HG03460 (cell line): ENCODE data around the gene ATF7.

Experiments
- ATAC-seq: cut with Tn5 transposase; IDR thresholded peaks from one replicate; pipeline ENCODE4 v1.9.1; 2021; ENCODE audit not compliant: unreplicated experiment

The ATF7 gene

DNA sequence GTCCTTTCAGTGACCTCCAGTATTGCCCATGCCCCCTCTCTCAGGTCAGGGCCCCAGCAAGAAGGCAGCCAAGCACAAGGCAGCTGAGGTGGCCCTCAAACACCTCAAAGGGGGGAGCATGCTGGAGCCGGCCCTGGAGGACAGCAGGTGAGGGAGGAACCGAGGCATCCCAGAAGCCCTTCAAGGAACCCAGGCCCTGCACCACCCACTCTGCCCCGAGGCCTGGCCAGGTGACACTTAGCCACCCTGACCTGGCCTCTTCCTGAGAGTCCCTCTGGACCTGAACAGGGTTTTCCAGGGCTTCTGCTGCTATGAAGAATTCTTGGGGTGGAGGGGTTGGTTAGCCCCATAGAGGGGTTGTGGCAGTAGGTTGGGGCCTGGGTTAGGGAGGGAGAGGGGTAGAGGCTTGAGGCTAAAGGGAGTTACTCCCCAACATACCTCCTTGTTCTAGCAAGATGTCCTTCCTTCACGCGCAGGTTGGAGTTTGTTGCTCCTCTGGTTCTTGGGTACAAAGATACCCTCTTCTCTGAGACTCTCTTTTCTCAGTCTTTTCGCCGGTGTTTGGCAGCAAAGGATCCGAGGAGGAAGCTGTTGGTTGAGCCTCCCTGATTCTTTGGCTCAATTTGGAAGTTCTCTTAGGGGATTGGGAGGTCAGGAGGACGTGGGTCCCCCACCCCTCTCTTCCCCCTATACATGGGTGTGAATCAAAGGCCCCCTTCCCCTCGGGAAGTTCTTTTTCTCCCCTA, 123.0 kb downstream of the ATF7 start:
- no peak for ATAC-seq

DNA sequence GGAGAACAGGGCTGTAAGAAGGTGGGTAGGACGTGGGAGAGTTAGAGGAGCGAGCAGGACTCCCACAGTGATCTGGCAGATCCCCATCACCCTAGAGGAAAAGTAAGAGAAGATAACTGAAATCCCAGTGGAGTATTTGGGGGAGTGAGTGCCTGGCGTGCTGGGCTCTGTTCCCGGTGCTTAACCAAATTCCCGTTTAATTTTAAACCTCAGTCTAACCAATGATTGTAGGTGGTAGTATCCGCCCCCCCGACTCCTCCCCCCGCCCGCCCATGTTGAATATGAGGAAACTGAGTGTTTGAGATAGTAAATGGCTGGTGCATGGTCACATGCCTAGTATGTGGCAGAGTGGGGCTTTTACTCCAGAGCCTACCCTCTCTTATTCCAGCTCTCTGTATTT, 123.9 kb downstream of the ATF7 start:
- ATAC-seq: no peak

GRCh38 chr12:53501615-53502181, 124.5 kb downstream of the ATF7 start:
- no peak for ATAC-seq

GRCh38 chr12:53500776-53501614, 125.2 kb downstream of the ATF7 start, which contains the start of gene TARBP2:
Gene TARBP2, plus strand, starts transcription at chr12:53501283. Its CDS starts 126 bp downstream, at chr12:53501409.
- ATAC-seq: peak; percentile 79

- ATAC-seq: no peak
Observed at GRCh38 chr12:53500142-53500775, 125.9 kb downstream of the ATF7 start.

GRCh38 chr12:53499266-53500141, 126.7 kb downstream of the ATF7 start, which contains the start of gene MAP3K12:
Gene MAP3K12, minus strand, starts transcription at chr12:53499458. Its CDS starts 12,067 bp downstream, at chr12:53487391.
- ATAC-seq: no peak

DNA sequence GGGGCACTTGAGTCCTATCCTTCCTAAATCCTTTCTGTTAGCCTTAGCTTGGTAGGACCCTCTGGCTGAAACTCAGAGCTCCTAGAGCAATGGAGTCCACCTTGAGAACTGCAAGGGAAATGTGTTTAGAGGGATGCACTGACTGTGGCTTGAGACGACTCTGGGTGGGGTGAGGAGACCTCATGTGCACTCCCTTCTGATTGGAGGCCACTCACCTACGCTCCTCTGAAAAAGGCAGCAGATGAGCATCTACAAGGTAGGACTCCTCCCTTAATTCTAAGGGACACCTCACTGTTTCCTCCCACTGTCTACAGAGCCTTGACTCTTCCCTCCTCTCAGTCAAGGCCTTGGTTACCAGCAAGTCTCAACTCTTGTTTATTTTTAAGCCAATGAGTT, 127.9 kb downstream of the ATF7 start:
- ATAC-seq: no peak

- ATAC-seq: no peak
Observed at GRCh38 chr12:53497461-53497860, 128.7 kb downstream of the ATF7 start.

DNA sequence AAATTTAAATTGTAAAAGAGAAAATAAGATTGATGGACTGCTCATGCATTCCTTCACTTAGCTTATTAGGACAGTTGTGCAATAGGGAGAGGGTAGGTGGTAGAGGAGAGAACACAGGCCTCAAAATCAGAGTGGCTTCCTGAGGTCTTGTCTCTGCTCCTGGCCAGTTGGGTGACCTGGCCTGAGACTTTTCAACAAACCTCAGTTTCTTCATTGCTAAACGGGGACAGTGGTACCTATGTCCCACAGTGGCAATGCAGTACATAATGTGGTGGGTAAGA, 129.5 kb downstream of the ATF7 start:
- no peak for ATAC-seq

DNA sequence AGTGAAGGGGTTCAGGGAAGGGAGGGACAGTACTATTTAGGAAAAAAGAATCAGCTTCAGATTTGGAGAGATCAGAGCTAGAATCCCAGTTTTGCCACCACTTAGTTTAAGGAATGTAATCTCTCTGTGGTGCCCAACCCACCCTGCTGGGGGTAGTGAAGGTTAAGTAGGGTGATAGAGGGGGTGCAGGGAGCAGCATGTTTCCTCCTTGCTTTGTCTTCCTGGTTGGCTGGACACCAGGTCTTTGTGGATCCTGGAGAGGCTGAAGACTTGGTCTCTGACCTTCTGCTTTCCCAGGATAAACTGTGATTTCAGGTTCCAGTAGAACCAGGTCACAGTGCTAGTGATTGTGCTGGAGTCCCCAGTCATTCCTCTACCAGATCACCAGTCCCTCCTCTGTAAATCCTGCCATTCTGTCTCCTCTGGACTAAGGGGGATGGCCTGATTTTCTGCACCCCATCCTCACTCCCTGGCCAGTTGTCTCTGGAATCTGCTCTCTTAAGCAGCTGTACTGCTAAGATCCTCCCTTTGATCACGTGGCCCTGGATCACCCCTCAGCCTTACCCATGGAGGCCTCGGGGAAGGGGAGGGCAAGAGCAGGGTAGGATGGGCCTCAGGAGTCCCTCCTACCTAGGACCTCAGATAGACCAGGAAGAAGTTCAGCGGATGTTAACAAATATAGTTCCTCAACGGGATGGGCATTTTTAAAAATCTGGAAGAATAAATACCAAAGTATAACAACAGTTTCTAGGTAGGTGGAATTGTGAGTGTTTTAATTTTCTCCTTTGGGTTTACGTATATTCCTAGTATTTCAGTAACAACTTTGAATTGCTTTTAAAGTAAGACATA, 130.1 kb downstream of the ATF7 start:
- ATAC-seq: no peak

DNA sequence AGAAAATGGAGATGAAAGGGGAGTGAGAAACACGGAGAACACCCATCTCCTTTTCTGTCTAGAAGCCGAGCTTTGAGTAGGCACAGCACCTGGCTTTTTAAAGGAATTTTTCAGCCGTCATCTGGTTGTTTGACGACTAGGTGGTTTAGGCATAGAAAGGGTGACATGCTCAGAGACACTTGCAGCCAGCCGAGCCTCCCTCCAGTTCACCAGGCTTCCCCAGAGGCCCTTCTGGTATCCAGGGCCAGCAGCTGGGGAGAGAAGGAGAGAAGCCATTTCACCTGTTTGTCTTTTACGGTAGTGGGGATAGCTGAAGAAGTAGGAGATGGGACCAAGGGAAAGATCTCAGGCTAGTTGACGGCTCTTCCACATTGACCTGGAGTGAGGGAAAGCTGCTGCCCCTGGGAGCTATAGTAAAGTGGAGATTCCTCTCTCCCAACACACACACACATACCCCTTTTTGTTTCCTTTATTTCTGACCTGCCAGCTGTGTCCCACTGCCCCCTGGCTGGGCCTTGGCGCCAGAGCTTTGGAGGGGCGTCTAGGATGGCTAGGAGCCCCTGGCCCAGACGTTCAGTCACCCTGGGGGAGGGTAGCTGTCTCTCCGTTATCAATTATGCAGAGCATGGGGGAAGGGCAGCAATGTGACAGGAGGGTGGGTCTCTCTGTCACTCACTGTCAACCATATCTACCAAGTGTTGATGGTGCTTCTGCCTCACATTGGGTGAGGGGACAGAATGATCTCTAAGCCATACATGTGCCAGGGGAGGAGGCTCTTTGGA, 132.4 kb downstream of the ATF7 start:
- peak; percentile 5 for ATAC-seq

- peak; percentile 95 for ATAC-seq
Observed at GRCh38 chr12:53492830-53493609, 133.2 kb downstream of the ATF7 start.

DNA sequence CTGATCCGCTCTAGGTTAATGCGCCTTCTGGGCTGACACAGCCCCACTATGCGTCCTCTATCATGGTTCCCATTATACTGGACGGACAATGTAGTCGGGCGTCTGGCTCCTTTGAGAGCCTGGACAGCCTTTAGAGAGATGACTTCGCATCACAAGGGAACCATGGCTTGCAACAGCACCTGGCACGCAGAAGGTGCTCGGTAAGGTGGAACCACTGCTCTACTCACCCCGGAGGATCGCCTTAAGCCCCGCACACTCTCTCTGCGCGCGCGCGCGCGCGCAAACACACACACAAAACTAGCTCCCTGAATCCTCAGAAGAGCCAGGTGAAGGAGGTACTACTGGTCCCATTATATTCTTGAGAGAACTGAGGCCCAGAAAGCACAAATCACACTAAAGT, 134.0 kb downstream of the ATF7 start:
- ATAC-seq: no peak

- ATAC-seq: no peak
Observed at GRCh38 chr12:53489242-53489864, 136.8 kb downstream of the ATF7 start.

DNA sequence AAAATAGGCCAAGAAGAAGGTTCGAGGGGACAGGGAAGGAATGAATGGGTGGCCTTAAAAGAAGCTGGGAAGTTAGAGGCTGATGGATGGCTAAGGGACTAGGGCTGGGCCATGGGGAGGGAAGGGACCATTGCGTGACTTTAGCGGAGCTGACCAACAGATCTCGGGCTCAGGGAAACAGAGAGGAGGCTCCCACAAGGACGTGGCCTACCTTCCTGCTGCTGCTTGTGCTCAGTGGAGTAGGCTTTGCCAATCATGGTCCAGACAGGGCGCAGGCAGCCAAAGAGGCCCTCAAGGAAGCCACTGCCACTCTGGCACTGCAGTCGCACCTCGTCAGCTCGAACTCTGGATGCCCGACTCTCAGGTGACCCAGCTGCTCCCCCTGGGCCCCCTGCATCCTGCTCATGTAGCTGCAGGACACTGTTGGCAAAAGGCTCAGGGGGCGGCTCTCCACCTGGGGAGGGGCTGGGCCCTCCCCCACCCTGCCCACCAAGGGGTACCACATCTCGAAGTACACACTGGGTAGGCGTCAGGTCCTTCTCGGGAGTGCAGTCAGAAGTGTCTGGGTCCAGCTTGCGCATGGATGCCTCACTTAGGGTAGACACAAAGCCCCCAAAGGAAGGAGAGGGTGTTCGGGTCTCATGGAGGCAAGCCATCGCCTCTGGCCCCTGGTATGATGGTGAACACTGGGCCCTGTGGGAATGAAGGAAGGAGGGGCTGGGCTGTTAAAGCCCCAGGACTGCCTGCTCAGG, 139.3 kb downstream of the ATF7 start:
- ATAC-seq: no peak

DNA sequence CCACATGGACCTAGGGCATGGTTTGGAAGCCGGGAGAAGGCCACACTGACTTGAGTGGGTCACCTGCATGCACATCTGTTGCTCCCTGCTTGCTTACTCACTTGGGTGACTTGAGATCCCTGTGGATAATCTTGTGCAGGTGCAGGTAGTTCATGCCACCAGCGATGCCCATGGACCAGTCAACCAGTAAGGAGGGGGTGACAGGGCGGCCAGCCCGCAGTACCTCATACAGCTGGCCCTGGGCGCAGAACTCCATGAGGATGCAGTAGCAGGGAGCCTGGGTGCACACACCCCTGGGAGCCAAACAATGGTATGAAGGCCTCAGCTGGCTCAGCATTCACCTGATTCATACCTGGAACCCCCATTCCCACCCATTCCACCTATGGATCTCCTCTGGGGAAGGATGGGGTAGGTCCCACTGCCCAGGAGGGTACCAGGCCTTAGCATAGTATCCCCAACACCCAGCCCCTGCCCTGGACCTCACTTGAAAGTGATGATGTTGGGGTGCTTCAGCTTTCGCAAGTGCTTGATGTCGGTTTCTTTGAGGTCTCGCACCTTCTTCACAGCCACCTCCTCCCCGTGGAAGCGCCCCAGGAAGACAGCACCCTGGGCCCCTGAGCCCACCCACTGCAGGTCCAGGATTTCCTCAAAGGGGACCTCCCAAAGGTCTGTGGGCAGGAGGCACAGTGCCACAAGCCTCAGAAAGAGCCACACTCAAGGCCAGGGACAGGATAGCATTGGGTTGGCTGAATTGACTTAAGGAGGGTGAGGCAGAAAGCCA, 140.0 kb downstream of the ATF7 start:
- no peak for ATAC-seq
